Karpas-422 (cell line): ENCODE data around the gene ECI1. TPM values are rescaled to one million over a fixed set of nuclear protein-coding genes. Genes with fewer than 3 reads are reported as not detected.

Source experiments
- DNase-seq: peaks from one replicate; pipeline ENCODE4 v3.0.0-alpha.2; 2015
- H2AFZ ChIP-seq: fragments of 200-600 bp; sonication (generic); 2 replicates; pipeline ENCODE4 v1.6.1; 2014; ENCODE audit warnings: antibody characterized with exemption, low read length, mixed read lengths
- H3K27ac ChIP-seq: fragments of 200-600 bp; sonication (generic); 2 replicates; pipeline ENCODE4 v1.5.1; 2014; ENCODE audit warnings: mild to moderate bottlenecking, low read length, moderate library complexity
- H3K27me3 ChIP-seq: fragments of 200-600 bp; sonication (generic); 2 replicates; pipeline ENCODE4 v1.6.1; 2014; ENCODE audit warnings: low read length, mixed read lengths
- H3K36me3 ChIP-seq: fragments of 200-600 bp; sonication (generic); 2 replicates; pipeline ENCODE4 v1.6.1; 2014; ENCODE audit warnings: low read length, mixed read lengths; ENCODE audit not compliant: insufficient read depth
- H3K4me1 ChIP-seq: fragments of 200-600 bp; sonication (generic); 2 replicates; pipeline ENCODE4 v1.6.1; 2014; ENCODE audit warnings: mild to moderate bottlenecking, low read length, mixed read lengths
- H3K4me2 ChIP-seq: fragments of 200-600 bp; sonication (generic); 2 replicates; pipeline ENCODE4 v1.6.1; 2014; ENCODE audit warnings: low read length, low read depth, mild to moderate bottlenecking; ENCODE audit not compliant: poor library complexity, severe bottlenecking
- H3K4me3 ChIP-seq: fragments of 200-600 bp; sonication (generic); 2 replicates; pipeline ENCODE4 v1.5.1; 2014; ENCODE audit warnings: mild to moderate bottlenecking, antibody characterized with exemption, low read length, mixed read lengths
- H3K79me2 ChIP-seq: fragments of 200-600 bp; sonication (generic); 2 replicates; pipeline ENCODE4 v1.6.1; 2014; ENCODE audit warnings: mild to moderate bottlenecking, low read length, mixed read lengths
- H3K9ac ChIP-seq: fragments of 200-600 bp; sonication (generic); 2 replicates; pipeline ENCODE4 v1.6.0; 2014; ENCODE audit warnings: low read length
- H3K9me2 ChIP-seq: fragments of 200-600 bp; sonication (generic), shearing (Covaris generic); replicated peaks from 2 replicates; pipeline ENCODE4 v1.6.0; 2014; ENCODE audit warnings: mild to moderate bottlenecking, low read length, moderate library complexity; ENCODE audit not compliant: insufficient read depth
- H3K9me3 ChIP-seq: fragments of 300-700, 200-600 bp; sonication (generic); 2 replicates; pipeline ENCODE4 v1.6.1; 2014; ENCODE audit warnings: low read length, mixed read lengths
- H4K20me1 ChIP-seq: fragments of 200-600 bp; sonication (generic); 2 replicates; pipeline ENCODE4 v1.6.1; 2014; ENCODE audit warnings: mild to moderate bottlenecking, antibody characterized with exemption, low read length, low read depth; ENCODE audit not compliant: insufficient read depth
- total RNA-seq: library from RNA; depleted of rRNA; stranded (reverse); fragments of >200 nt; shearing (Covaris generic); gene quantifications from 2 replicates; pipeline ENCODE4 v1.2.3, GENCODE V29; 2014; ENCODE audit warnings: low replicate concordance

ECI1 gene
- total RNA-seq, 1 experiment from 2014 or later, result 24.4 TPM

DNA sequence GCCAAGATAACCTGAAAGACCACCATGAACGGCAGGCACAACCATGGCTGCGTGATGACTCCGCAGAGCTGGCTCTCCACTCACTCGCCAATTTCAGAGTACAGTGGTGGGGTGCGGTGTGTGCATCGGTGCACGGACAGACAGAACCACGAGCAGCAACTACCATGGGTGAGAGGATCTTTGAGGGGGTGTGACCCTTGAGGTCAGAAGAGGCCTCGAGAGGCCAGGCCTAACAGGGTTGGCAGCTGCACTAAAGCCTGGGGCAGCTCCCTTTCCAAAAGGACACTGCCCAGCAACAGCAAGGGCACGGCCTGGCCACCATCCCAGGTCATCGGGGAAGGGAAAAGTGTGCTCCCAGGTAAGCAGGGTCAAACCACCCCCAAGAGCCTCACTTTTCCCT is 1.9 kb upstream of the ECI1 start:
- Histone ChIP-seq H3K36me3 (peaks cover 30% of the 10 kb centered on the region), H3K9ac (no peak overlapping the region), H3K4me2 (no peak overlapping the region), H3K4me3 (no peak overlapping the region), H4K20me1 (peaks cover 16% of the 10 kb centered on the region; the same call in 1 of the 2 replicates), H3K9me2 (no peaks in the 10 kb centered on the region), H3K27me3 (no peaks in the 10 kb centered on the region), H3K27ac (peak overlapping the region; percentile 22; the same call in 1 of the 2 replicates), H3K9me3 (no peaks in the 10 kb centered on the region), H3K4me1 (peaks cover 25% of the 10 kb centered on the region), H2AFZ (no peak overlapping the region), H3K79me2 (peaks cover 29% of the 10 kb centered on the region)
- no peak for DNase-seq

DNA sequence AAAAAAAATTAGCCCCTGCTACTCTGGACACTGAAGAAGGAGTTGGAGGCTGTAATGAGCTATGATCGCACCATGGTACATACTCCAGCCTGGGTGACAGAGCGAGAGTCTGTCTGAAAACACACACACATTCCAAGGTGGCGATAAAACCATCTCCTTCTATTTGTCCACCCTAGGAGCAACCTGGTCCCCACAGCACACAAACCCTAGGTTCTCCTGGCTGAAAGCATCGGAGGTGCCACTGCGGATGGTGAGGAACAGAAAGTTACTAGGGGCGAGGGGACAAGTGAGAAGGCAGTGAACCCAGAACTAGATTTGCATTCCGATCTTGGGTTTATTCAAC is 1.4 kb upstream of the ECI1 start:
- no peak for DNase-seq
- H3K36me3 ChIP-seq, result peaks cover 25% of the 10 kb centered on the region
- H2AFZ ChIP-seq, result no peak overlapping the region
- H3K4me2 ChIP-seq, result no peak overlapping the region
- peaks cover 13% of the 10 kb centered on the region; the same call in 1 of the 2 replicates for H4K20me1 ChIP-seq
- no peak overlapping the region for H3K4me3 ChIP-seq
- H3K27ac ChIP-seq, result peak overlapping the region; percentile 22
- peaks cover 24% of the 10 kb centered on the region for H3K79me2 ChIP-seq
- H3K4me1 ChIP-seq, result peaks cover 25% of the 10 kb centered on the region
- no peaks in the 10 kb centered on the region for H3K9me3 ChIP-seq
- H3K9me2 ChIP-seq, result no peaks in the 10 kb centered on the region
- H3K9ac ChIP-seq, result no peak overlapping the region
- H3K27me3 ChIP-seq, result no peaks in the 10 kb centered on the region

DNA sequence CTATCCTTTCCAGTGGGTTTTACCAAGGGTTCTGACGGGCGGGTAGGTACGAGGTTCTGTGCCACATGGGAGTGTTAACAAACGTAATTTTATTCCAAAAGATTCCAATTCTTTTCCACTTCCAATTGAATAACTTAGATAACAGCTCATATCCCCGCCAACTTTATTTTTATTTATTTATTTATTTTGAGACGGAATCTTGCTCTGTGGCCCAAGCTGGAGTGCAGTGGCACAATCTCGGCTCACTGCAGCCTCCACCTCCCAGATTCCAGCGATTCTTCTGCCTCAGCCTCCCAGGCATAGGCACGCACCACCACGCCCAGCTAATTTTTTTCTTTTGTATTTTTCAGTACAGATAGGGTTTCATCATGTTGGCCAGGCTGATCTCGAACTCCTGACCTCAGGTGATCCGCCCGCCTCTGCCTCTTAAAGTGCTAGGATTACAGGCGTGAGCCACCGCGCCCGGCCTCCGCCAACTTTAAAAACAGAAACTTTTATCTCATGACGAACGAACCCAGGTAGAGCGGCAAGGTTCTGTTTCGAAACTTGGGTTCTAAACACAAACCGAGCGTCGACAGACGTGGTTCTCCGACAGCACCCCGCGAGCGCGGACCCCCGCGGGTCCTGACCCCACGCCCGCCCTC is 613 bp downstream of the ECI1 start:
- Histone ChIP-seq H3K4me3 (peak overlapping the region; percentile 86), H3K9me2 (no peaks in the 10 kb centered on the region), H3K36me3 (peaks cover 9% of the 10 kb centered on the region), H3K9me3 (no peaks in the 10 kb centered on the region), H3K79me2 (peaks cover 17% of the 10 kb centered on the region), H2AFZ (no peak overlapping the region), H3K9ac (peak overlapping the region; percentile 86), H3K27me3 (no peaks in the 10 kb centered on the region), H4K20me1 (0 out of 2 replicates have a peak, but pooled peaks cover 4% of the 10 kb centered on the region), H3K4me2 (peak overlapping the region; percentile 81), H3K27ac (peak overlapping the region; percentile 63), H3K4me1 (peaks cover 25% of the 10 kb centered on the region)
- DNase-seq, result no peak

DNA sequence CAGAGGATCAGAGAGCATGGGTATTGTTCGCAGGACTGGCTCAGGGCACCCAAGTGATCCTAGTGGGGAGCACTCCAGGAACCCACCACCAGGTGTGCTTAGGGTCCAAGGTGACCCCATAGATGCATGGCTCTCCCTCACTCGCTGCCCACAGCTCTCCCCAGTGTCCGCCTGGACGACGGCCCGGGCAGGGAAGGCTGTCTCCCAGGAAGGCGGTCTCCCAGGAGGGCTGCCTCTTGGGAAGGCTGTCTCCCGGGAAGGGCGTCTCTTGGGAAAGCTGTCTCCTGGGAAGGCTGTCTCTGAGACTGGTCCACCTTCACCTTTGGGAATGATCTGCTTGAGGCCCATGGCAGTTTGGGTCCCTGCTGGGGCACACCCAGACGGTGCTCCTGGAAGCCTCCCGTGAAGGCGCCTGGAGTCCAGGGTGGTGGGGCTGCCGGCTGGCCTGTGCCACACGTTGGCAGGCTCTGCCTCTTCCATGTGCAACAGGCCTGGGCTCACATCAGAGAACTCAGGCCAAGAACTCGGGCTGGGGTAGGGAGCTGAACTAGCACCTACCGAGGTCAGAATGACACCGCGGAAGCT is 5.0 kb downstream of the ECI1 start:
- no peaks in the 10 kb centered on the region for H3K9me3 ChIP-seq
- H3K27ac ChIP-seq, result no peak overlapping the region
- H3K4me3 ChIP-seq, result no peak overlapping the region
- no peak for DNase-seq
- no peak overlapping the region for H3K9ac ChIP-seq
- H3K4me2 ChIP-seq, result no peak overlapping the region
- H3K27me3 ChIP-seq, result no peaks in the 10 kb centered on the region
- peaks cover 9% of the 10 kb centered on the region for H3K4me1 ChIP-seq
- H4K20me1 ChIP-seq, result no peaks in the 10 kb centered on the region
- no peak overlapping the region for H2AFZ ChIP-seq
- peaks cover 9% of the 10 kb centered on the region for H3K36me3 ChIP-seq
- H3K79me2 ChIP-seq, result peaks cover 17% of the 10 kb centered on the region
- no peaks in the 10 kb centered on the region for H3K9me2 ChIP-seq

DNA sequence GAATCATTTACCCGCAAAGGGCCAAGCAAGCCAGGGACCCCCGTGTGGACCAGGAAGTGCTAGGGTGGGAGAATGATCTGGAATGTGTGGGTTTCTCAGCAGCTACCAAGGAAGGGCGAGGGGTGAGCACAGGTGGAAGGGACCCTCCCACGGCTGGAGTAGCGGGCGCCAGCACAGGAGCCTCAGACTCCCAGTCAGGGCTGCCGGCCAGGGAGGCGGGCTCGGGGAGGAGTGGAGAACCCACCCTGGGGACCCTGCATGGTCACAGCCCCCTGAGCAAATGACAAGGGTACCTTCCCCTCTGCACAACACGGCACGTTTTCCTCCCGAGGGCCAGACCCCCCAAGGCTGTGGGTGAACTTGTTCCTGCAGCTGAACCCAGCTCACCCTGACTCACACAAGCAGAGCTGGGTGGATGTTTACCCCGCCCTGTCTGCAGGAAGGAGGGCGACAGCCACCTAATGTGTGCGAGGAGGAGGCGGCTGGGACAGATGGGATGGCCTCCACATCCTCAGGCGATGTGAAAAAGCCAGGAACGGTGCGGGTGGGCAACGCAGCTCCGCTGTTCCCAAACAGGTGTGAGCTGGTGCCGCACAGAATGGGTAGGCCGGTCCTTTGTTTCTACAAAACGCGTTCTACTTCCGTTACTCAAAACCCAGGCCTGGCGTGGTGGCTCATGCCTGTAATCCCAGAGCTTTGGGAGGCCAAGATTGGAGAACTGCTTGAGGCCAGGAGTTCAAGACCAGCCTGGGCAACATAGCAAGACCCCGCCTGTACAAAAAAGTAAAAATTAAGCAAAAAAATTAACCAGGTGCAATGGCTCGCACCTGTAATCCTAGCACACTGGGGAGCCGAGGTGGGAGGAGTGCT is 6.2 kb downstream of the ECI1 start:
- H3K27me3 ChIP-seq, result no peaks in the 10 kb centered on the region
- H3K9me3 ChIP-seq, result no peaks in the 10 kb centered on the region
- no peaks in the 10 kb centered on the region for H3K9me2 ChIP-seq
- no peak overlapping the region for H3K27ac ChIP-seq
- no peak overlapping the region for H2AFZ ChIP-seq
- H3K4me3 ChIP-seq, result no peak overlapping the region
- H3K36me3 ChIP-seq, result peaks cover 9% of the 10 kb centered on the region
- no peaks in the 10 kb centered on the region for H4K20me1 ChIP-seq
- peaks cover 3% of the 10 kb centered on the region for H3K4me1 ChIP-seq
- peaks cover 8% of the 10 kb centered on the region for H3K79me2 ChIP-seq
- no peak overlapping the region for H3K9ac ChIP-seq
- H3K4me2 ChIP-seq, result no peak overlapping the region
- DNase-seq, result no peak

DNA sequence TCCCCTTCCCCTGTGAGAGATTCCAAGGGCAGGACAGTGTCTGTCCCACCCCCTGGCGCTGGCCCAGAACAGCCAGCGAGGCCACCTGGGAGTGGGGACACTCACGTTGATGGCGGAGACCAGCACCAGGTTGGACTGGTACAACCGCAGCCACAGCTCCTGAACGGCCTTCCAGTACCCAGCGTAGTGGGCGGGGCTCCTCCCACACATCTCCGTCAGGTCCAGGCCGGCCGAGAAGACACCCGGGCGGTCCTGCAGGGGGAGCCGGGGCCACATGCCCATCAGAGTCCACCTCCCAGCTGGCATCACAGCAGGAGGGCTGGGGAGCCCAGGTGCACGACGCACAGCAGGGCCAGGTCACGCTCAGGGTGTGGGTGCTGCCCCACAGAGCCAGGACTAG is 7.1 kb downstream of the ECI1 start:
- Histone ChIP-seq H3K9me2 (no peaks in the 10 kb centered on the region), H3K4me1 (no peaks in the 10 kb centered on the region), H3K36me3 (peaks cover 9% of the 10 kb centered on the region), H4K20me1 (no peaks in the 10 kb centered on the region), H3K4me2 (no peak overlapping the region), H2AFZ (no peak overlapping the region), H3K4me3 (no peak overlapping the region), H3K27ac (no peak overlapping the region), H3K9me3 (no peaks in the 10 kb centered on the region), H3K27me3 (no peaks in the 10 kb centered on the region), H3K79me2 (peaks cover 3% of the 10 kb centered on the region; the same call in 1 of the 2 replicates), H3K9ac (no peak overlapping the region)
- no peak for DNase-seq

DNA sequence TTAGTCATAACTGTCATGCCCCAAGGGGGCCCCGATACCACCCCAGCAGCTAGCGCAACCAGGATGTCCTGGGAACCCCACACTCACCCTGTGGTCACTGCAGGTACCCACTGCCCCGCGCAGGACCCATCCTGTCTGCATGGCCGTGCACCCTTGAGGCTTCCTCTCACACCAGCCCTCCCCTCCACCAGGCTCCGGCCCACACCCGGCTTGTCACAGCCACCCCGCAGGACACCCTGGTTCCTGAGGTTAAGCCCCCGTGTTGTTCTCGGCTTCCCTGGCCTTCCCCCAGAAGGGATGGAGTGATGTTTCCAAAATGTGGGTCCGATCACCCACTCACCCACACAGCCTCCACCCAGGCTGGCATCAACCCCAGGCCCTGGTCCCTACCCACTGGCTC is 7.6 kb downstream of the ECI1 start:
- no peaks in the 10 kb centered on the region for H3K27me3 ChIP-seq
- no peak for DNase-seq
- no peak overlapping the region for H3K9ac ChIP-seq
- no peaks in the 10 kb centered on the region for H4K20me1 ChIP-seq
- no peaks in the 10 kb centered on the region for H3K9me2 ChIP-seq
- H3K4me3 ChIP-seq, result no peak overlapping the region
- H3K4me1 ChIP-seq, result no peaks in the 10 kb centered on the region
- H2AFZ ChIP-seq, result no peak overlapping the region
- H3K79me2 ChIP-seq, result no peaks in the 10 kb centered on the region
- no peaks in the 10 kb centered on the region for H3K9me3 ChIP-seq
- H3K4me2 ChIP-seq, result no peak overlapping the region
- no peak overlapping the region for H3K27ac ChIP-seq
- H3K36me3 ChIP-seq, result peaks cover 9% of the 10 kb centered on the region

DNA sequence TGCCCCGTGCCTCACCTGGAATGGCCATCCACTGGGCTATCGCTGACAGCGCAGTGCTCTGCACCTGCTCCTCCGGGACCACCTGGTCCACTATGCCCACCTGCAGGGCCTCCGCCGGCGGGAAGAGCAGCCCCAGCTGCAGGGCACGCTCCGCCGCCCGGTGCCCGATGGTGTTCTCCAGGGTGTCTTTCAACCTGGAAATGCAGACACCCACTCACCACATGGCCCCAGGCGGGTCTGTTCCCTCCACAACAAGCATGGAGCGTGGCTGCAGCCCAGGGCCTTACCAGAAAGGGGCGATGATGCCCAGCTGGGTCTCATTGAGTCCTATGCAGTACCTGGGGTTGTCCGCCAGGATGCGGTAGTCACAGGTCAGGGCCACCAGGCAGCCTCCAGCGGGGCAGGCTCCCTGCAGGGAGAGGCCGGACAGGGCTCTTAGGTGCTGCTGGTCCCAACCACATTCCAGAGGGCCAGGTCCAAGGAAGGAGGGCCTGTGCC is 8.3 kb downstream of the ECI1 start:
- no peaks in the 10 kb centered on the region for H3K79me2 ChIP-seq
- no peak overlapping the region for H3K4me2 ChIP-seq
- no peaks in the 10 kb centered on the region for H3K27me3 ChIP-seq
- DNase-seq, result peak; percentile 66
- H3K27ac ChIP-seq, result no peak overlapping the region
- no peaks in the 10 kb centered on the region for H4K20me1 ChIP-seq
- peaks cover 9% of the 10 kb centered on the region for H3K36me3 ChIP-seq
- no peaks in the 10 kb centered on the region for H3K4me1 ChIP-seq
- H3K4me3 ChIP-seq, result no peak overlapping the region
- no peaks in the 10 kb centered on the region for H3K9me3 ChIP-seq
- no peak overlapping the region for H3K9ac ChIP-seq
- no peaks in the 10 kb centered on the region for H3K9me2 ChIP-seq
- no peak overlapping the region for H2AFZ ChIP-seq
